Skeletal muscle tissue (tissue), 4 donors: ENCODE measurements around the gene UNC119B. TPM values are rescaled to one million over a fixed set of nuclear protein-coding genes. Genes with fewer than 3 reads are reported as not detected.

ENCODE experiments used
- H3K27ac ChIP-seq: one replicate; pipeline ENCODE4 v1.7.0; 2013; ENCODE audit warnings: mild to moderate bottlenecking, low read depth, low read length, inconsistent platforms
- H3K27me3 ChIP-seq, 3 donors: one replicate each; pipeline ENCODE4 v1.7.0; 2013; ENCODE audit warnings: low read length in 3 of 3; ENCODE audit not compliant: control insufficient read depth in 3 of 3, insufficient read depth in 3 of 3
- H3K36me3 ChIP-seq, 3 donors: one replicate each; pipeline ENCODE4 v1.7.0; 2013; ENCODE audit warnings: low read length in 3 of 3; ENCODE audit not compliant: control insufficient read depth in 3 of 3, insufficient read depth in 3 of 3
- H3K4me1 ChIP-seq, 3 donors: one replicate each; pipeline ENCODE4 v1.7.0; 2013; ENCODE audit warnings: low read length in 3 of 3, mild to moderate bottlenecking in 3 of 3; ENCODE audit not compliant: control insufficient read depth in 3 of 3, insufficient read depth in 3 of 3
- H3K4me3 ChIP-seq, 3 donors: one replicate each; pipeline ENCODE4 v1.7.0; 2013; ENCODE audit warnings: low read length in 3 of 3
- H3K9ac ChIP-seq, 3 donors: one replicate each; pipeline ENCODE4 v1.7.0; 2013; ENCODE audit warnings: low read length in 3 of 3, mild to moderate bottlenecking in 3 of 3, moderate library complexity in 2 of 3, low read depth in 1 of 3
- H3K9me3 ChIP-seq, 3 donors: one replicate each; pipeline ENCODE4 v1.7.0; 2013; ENCODE audit warnings: low read length in 3 of 3; ENCODE audit not compliant: control insufficient read depth in 3 of 3
- total RNA-seq: library from RNA; depleted of rRNA; stranded (reverse); fragments of >200 nt; gene quantifications from one replicate; pipeline ENCODE4 v1.2.3, GENCODE V29; 2014
- donor health status: Osteomylitis.

UNC119B gene
- total RNA-seq, 1 donor from 2014 or later: 7.3 TPM

DNA sequence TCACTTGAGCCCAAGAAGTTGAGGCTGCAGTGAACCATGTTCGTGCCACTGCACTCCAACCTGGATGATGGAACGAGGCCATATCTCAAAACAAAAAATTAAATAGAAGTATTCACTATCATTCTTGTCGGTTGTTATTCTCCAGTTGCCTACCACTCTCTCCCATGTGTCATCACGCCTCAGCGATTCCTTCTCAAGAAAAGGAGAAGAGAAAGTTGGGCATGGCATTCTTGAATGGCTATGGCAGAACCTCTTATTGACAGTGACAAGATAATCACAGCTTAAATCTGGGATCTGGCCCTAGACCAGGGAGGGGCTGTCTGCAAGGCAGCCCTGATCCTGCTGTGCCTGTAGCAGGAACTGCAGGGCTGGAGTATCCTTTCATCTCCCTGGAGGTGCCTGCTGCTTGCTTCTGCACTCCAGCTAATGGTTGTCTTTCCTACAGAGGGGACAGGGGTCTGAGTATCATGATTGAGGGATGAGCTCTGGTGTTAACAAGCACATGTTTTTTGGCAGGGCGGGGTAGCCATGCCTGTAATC, 36.1 kb upstream of the UNC119B start:
- Histone ChIP-seq H3K36me3 (no peaks in the 10 kb centered on the region), H3K4me1 (no peaks in the 10 kb centered on the region), H3K27ac (no peak overlapping the region), H3K9ac (no peak overlapping the region), H3K27me3 (no peaks in the 10 kb centered on the region), H3K9me3 (no peaks in the 10 kb centered on the region), H3K4me3 (no peak overlapping the region)

DNA sequence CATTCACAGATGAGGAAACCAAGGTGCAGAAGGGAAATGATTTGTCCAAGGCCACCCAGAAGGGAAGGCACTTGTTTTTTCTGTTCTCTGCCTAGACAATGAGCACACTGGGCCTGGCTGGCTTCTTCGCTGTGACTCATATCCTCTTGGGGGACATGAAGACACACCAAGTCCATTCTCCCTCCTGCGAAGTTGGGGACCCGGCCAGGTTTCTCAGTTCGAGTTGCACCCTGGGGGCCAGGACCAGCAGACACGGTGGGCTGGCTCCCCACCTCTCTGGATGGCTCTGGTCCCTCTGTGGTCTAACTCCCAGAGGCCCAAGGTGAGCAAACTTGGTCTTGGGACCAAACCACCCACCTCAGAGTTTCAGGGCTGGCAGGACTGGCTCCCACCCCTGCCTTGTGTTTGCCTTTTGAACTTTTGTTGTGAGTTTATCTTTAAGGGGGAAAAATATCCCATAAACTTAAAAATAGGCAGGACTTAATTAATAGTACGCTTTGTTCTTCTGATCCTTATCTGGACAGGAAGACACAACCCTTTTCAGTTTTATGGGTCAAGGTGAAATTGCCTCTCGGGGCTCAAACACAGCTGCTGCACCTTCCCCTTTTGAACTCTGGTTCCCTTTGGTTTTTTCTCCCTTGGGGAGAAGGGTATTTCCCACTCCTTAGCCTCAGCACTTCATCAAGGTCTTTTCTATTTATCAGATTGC, 32.3 kb upstream of the UNC119B start:
- Histone ChIP-seq H3K27ac (peak overlapping the region; percentile 37), H3K36me3 (no peaks in the 10 kb centered on the region), H3K4me3 (no peak overlapping the region), H3K27me3 (no peaks in the 10 kb centered on the region), H3K9me3 (no peaks in the 10 kb centered on the region), H3K9ac (no peak overlapping the region), H3K4me1 (no peaks in the 10 kb centered on the region)

DNA sequence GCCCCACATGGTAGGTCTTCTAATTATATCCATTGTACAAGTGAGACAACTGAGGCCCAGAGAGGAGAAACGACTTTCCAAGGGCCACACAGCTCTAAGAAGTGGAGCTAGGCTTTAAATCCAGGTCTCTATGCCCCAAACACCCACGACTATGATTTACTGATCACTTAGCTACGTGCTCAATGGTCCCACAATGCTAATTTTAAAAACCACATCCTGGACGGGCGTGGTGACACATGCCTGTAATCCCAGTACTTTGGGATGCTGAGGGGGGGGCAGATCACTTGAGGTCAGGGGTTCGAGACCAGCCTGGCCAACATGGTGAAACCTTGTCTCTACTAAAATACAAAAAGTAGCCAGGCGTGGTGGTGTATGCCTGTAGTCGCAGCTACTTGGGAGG, 31.7 kb upstream of the UNC119B start:
- Histone ChIP-seq H3K27ac (no peak overlapping the region), H3K27me3 (no peaks in the 10 kb centered on the region), H3K36me3 (no peaks in the 10 kb centered on the region), H3K4me1 (no peaks in the 10 kb centered on the region), H3K9ac (no peak overlapping the region), H3K4me3 (no peak overlapping the region), H3K9me3 (no peaks in the 10 kb centered on the region)

DNA sequence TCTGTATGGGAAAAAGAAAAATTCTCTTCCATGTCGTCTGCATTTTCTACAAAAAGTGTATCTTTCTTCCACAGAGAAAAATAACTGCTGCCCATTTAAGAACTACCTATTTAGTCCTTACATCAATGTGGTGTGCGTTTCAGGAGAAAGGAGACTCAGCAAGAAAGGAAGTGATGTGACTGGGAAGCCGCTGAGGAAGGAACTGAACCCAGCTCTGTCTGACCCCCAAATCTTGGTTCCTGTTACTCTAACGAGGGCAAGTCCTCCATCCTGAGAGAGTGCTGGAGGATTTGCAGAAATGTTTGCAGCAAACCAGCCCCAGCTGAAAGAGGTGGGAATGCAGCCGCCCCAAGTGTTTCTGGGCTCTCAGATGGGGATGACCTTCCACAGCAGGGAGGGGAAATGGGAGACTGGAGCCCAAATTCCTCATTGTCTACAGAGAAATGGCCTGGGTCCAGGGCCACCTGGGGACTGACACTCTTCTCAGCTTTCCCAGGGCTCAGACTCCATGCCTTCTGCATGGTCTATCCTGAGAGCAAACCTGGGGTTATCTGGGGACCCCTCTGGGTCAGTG, 30.0 kb upstream of the UNC119B start:
- H3K4me3 ChIP-seq: no peak overlapping the region
- no peaks in the 10 kb centered on the region for H3K9me3 ChIP-seq
- no peaks in the 10 kb centered on the region for H3K36me3 ChIP-seq
- H3K27me3 ChIP-seq: no peaks in the 10 kb centered on the region
- H3K4me1 ChIP-seq: no peaks in the 10 kb centered on the region
- no peak overlapping the region for H3K27ac ChIP-seq
- no peak overlapping the region for H3K9ac ChIP-seq

DNA sequence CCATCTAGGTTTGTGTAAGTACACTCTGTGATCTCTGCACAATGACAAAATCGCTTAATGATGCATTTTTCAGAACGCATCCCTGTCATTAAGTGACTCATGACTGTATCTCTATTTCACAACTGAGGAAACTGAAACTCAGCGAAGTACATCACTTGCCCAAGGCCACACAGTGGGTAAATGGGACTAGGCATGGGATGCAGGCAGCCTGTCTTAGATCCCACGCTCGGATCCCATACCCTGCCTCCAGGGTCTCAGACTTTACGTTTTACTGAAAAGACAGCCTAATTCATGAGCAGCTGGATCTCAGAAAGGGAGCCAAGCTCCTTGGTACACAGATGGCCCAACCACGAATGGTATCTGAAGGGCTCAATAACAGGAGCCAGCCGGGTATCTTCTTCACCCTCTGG, 25.7 kb upstream of the UNC119B start:
- H3K27ac ChIP-seq: no peak overlapping the region
- H3K9me3 ChIP-seq: no peaks in the 10 kb centered on the region
- H3K9ac ChIP-seq: no peak overlapping the region
- no peaks in the 10 kb centered on the region for H3K36me3 ChIP-seq
- H3K4me3 ChIP-seq: no peak overlapping the region
- peaks cover 22% of the 10 kb centered on the region in 3 donors for H3K4me1 ChIP-seq
- H3K27me3 ChIP-seq: no peaks in the 10 kb centered on the region

DNA sequence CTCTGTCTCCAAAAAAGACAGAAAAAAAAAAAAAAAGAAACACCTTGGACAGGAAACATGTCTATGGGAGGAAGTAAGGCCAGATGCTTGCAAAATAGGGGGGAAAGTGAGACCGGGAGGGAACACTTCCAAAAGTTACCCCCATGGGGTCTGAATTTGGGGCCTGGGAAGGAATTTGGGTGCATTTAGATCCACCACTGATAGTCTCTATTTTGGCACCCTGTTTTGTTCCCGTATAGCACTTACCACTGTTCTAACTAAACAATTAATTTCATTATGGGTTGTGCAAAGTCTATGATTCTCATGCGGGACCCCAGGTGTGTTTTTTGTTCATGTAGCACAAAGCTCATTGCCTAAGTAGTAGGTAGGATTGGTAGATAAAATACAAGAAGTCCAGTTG, 24.7 kb upstream of the UNC119B start:
- Histone ChIP-seq H3K36me3 (no peaks in the 10 kb centered on the region), H3K9ac (peak overlapping the region in 1 of 3 donors; percentile 75), H3K9me3 (no peaks in the 10 kb centered on the region), H3K4me1 (peaks cover 28 to 32% (median 30%) of the 10 kb centered on the region in 3 donors), H3K27ac (no peak overlapping the region), H3K4me3 (peak overlapping the region in 1 of 3 donors; percentile 90), H3K27me3 (no peaks in the 10 kb centered on the region)

DNA sequence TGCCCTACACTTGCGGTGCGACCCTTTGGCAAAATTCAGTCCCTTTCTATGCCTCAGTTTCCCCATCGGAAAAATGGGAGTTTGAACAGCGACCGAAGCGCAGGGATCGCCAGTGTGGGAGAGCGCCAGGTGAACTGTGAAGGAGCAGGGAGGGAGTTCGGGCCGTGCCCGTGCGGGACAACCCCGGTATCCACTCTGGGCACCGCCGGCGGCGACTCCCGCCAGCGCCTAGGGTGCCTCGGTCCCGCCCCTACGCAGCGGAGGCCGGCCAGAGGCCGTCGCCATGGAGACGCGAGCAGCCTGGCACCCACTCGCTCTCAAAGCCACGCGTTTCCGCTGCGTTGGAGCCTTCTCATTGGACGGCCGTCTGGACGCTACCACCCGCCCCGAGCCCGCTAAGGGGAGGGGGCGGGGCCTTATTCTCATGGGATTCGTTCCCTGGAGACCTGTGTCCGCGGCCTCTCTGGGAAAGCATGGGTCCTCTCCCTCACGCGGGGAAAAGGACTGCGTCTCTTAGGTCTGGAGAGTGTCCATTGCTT, 24.0 kb upstream of the UNC119B start:
- H3K9ac ChIP-seq: peak overlapping the region; percentile 67 to 93 (median 75)
- no peaks in the 10 kb centered on the region for H3K27me3 ChIP-seq
- no peaks in the 10 kb centered on the region for H3K36me3 ChIP-seq
- peak overlapping the region; percentile 88 to 90 (median 90) for H3K4me3 ChIP-seq
- H3K4me1 ChIP-seq: peaks cover 35 to 39% (median 37%) of the 10 kb centered on the region in 3 donors
- H3K9me3 ChIP-seq: no peaks in the 10 kb centered on the region
- H3K27ac ChIP-seq: peak overlapping the region; percentile 88

DNA sequence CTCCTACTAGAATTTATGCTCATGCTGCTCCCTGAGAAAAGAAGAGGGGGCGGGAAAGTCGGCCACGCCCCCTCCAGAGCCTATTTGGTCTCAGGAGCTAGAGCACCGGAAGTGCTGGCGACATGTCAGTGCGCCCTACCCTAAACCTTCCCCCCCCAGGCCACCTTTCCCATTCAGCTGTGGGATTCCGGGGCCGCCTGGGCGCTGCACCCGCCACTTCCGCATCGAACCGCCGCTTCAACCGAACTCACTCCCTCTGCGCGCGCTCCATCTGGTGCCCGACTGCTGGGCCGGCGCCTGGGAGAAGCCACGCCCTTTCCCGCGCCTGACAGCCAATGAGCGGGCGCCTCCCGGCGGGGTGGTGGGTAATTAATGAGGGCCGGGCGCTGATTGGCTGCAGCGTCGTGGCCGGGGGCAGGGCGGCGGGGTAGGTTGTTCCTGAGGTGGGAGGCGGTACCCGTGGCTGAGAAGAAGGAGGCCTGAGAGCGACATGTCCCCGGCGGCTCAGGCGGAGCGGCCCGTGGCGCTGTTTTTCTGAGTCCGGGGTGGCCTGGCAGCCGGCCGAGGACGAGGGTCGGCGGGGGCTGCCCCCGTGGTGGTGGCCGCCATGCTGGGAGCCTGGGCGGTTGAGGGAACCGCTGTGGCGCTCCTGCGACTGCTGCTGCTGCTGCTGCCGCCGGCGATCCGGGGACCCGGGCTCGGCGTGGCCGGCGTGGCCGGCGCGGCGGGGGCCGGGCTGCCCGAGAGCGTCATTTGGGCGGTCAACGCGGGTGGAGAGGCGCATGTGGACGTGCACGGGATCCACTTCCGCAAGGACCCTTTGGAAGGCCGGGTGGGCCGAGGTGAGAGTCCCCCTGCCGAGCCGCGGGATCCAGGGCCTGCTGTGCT, 23.3 kb upstream of the UNC119B start, which contains the start of gene MLEC:
TSS of gene MLEC (plus strand) at position 460 of the 888 bp plus-strand sequence. CDS start at position 608, 148 bp downstream.
- Histone ChIP-seq H3K27ac (peak within 1 kb of the TSS; percentile 88), H3K36me3 (no peaks in the 10 kb centered on the region), H3K9ac (peak within 1 kb of the TSS; percentile 83 to 93 (median 90)), H3K27me3 (no peaks in the 10 kb centered on the region), H3K4me1 (peaks cover 40 to 41% (median 41%) of the 10 kb centered on the region in 3 donors), H3K9me3 (no peaks in the 10 kb centered on the region), H3K4me3 (peak within 1 kb of the TSS; percentile 88 to 90 (median 90))

DNA sequence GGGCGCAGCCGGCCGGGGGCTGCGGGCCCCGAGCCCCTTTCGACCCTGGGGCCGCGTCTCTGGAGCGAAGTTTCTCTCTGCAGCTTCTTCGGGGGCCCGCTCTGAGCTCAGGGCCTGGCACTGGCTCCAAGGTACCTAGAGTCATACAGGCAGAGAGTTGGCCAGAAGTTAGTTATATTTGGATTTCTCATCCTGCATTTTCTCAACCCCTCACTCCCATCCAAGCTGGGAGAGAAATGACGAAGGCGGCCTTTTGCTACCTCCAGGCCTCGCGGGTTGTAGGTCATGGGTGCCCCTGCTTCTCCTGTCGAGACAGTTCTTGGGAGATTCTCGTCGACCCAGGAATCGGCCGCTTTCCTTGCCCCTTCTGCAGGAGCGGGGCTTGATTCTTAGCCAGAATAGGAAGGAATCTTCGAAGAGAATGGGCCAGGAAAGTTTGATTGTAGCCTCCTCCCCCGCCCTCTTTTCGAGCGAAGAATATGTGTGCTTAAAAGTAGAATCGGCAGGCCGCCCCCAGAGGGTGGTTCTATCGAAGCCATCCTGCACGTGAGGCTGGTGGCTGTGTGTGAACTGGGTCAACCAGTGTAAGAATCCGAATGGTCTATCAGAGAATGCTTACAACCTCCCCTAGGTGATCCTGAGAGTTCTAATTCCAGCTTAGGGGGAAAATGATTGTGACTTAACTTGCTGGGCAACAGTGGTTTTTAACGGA, 22.5 kb upstream of the UNC119B start:
- Histone ChIP-seq H3K36me3 (no peaks in the 10 kb centered on the region), H3K27ac (peak overlapping the region; percentile 88), H3K9me3 (no peaks in the 10 kb centered on the region), H3K4me3 (peak overlapping the region; percentile 82 to 90 (median 89)), H3K27me3 (no peaks in the 10 kb centered on the region), H3K4me1 (peaks cover 46 to 48% (median 48%) of the 10 kb centered on the region in 3 donors), H3K9ac (peak overlapping the region; percentile 83 to 93 (median 90))
